ENCODE results near the gene WNT5B. TPM values are rescaled to one million over a fixed set of nuclear protein-coding genes. Genes with fewer than 3 reads are reported as not detected.

The WNT5B gene
- total and polyA plus RNA-seq, 9 of the 15 experiments (the other 6 are each of a cell fraction or from before 2014, with no cell fraction given) = 0.42 to 16.8 (median 5.4) TPM

DNA sequence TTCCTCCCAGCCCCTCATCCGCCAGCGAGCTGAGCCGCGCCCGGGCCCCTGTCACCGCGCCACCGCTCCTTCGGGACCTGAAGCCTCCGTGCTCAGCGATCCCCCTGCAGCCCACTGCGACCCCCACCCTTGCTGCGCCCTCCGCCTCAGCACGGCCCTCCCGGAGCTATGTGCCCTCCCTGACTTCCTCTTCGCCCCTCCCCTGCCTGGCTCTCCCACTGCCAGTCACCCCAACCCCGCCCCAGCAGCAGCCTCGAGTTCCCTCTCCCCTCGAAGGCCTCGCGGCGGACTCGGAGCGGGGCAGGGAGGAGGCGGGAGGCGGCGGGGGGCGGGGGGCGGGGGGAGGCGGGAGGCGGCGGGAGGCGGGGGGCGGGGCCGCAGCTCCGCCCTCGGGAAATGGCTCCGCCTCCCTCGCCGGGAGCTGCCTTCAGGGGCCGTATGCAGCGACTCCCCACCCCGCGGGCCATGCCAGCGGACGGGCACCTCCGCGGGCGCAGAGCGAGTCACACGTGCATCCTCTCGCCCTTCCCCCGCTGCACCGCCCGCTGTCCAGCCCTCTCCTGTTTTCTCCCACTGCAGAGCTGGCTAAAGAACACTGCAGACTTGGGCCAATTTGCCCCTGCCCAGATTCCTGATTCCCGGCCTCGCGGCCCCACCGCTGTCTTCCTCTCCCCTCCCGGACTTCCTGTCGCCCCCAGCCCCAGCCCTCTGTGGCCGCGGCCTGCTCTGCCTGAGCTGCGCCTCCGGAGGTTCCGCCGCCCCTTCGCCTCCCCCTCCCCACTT lies 32.7 kb downstream of the WNT5B start (continued):
- TF ChIP-seq, protein P1, sequence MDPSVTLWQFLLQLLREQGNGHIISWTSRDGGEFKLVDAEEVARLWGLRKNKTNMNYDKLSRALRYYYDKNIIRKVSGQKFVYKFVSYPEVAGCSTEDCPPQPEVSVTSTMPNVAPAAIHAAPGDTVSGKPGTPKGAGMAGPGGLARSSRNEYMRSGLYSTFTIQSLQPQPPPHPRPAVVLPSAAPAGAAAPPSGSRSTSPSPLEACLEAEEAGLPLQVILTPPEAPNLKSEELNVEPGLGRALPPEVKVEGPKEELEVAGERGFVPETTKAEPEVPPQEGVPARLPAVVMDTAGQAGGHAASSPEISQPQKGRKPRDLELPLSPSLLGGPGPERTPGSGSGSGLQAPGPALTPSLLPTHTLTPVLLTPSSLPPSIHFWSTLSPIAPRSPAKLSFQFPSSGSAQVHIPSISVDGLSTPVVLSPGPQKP (CRISPR knock-in tag; IDR thresholded peaks at IDR 0.05) = no peak
- TF ChIP-seq ZEB2 (IDR thresholded peaks at IDR 0.05) (no peak), ZNF785 (CRISPR knock-in tag; IDR thresholded peaks at IDR 0.05) (no peak), RFX1 (IDR thresholded peaks at IDR 0.05) (no peak), SIN3B (IDR thresholded peaks at IDR 0.05; ENCODE audit: low read depth) (no peak), SMARCE1 (IDR thresholded peaks at IDR 0.05) (no peak), PTTG1 (tag; IDR thresholded peaks at IDR 0.05; ENCODE audit: low read depth) (no peak), ZSCAN32 (CRISPR knock-in tag; IDR thresholded peaks at IDR 0.05) (no peak), SMC3 (conservative IDR thresholded peaks at IDR 0.05; ENCODE audit: insufficient read depth, low read depth, low read length) (no peak)
- TF ChIP-seq, protein P2, sequence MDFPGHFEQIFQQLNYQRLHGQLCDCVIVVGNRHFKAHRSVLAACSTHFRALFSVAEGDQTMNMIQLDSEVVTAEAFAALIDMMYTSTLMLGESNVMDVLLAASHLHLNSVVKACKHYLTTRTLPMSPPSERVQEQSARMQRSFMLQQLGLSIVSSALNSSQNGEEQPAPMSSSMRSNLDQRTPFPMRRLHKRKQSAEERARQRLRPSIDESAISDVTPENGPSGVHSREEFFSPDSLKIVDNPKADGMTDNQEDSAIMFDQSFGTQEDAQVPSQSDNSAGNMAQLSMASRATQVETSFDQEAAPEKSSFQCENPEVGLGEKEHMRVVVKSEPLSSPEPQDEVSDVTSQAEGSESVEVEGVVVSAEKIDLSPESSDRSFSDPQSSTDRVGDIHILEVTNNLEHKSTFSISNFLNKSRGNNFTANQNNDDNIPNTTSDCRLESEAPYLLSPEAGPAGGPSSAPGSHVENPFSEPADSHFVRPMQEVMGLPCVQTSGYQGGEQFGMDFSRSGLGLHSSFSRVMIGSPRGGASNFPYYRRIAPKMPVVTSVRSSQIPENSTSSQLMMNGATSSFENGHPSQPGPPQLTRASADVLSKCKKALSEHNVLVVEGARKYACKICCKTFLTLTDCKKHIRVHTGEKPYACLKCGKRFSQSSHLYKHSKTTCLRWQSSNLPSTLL (IDR thresholded peaks at IDR 0.05) = no peak
- TF ChIP-seq, protein P3, sequence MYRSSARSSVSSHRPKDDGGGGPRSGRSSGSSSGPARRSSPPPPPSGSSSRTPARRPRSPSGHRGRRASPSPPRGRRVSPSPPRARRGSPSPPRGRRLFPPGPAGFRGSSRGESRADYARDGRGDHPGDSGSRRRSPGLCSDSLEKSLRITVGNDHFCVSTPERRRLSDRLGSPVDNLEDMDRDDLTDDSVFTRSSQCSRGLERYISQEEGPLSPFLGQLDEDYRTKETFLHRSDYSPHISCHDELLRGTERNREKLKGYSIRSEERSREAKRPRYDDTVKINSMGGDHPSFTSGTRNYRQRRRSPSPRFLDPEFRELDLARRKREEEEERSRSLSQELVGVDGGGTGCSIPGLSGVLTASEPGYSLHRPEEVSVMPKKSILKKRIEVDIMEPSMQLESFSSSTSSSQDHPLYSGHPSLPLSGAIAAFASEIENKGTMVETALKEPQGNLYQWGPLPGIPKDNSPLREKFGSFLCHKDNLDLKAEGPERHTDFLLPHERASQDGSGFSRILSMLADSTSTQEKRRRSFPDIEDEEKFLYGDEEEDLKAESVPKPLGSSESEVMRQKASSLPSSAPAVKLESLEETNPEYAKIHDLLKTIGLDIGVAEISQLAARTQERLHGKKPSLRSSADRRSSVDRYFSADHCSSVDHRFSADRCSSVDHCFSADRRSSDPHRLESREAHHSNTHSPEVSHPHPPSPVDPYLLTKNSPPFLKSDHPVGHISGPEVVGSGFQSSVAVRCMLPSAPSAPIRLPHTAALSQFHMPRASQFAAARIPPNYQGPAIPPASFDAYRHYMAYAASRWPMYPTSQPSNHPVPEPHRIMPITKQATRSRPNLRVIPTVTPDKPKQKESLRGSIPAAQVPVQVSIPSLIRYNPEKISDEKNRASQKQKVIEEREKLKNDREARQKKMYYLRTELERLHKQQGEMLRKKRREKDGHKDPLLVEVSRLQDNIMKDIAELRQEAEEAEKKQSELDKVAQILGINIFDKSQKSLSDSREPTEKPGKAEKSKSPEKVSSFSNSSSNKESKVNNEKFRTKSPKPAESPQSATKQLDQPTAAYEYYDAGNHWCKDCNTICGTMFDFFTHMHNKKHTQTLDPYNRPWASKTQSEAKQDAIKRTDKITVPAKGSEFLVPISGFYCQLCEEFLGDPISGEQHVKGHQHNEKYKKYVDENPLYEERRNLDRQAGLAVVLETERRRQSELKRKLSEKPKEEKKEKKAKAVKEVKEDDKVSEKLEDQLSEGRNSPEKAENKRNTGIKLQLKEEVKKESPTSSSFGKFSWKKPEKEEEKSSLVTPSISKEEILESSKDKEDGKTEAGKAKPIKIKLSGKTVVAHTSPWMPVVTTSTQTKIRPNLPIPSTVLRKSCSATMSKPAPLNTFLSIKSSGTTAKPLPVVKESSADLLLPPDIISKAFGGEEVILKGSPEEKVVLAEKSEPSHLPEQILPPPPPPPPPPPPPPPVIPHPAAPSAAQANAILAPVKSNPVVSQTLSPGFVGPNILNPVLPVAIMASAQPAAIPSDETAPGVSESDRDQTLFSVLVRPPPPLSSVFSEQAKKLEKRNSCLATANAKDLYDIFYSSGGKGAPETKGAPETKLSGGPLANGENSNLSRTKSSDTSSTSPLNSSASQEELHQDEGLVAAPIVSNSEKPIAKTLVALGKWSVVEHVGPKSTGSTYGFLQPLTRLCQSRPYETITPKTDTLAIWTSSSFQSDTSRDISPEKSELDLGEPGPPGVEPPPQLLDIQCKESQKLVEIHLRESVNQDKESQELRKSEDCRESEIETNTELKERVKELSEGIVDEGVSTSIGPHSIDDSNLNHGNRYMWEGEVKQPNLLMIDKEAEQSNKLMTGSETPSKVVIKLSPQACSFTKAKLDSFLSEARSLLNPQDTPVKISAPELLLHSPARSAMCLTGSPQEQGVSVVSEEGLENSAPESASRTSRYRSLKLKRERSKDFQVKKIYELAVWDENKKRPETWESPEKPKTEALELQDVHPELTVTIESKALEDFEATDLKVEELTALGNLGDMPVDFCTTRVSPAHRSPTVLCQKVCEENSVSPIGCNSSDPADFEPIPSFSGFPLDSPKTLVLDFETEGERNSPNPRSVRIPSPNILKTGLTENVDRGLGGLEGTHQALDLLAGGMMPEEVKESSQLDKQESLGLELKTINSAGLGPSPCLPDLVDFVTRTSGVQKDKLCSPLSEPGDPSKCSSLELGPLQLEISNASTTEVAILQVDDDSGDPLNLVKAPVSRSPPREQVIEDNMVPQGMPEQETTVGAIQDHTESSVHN (IDR thresholded peaks at IDR 0.05; ENCODE audit: borderline replicate concordance in 1 of 2, low read depth in 1 of 2) = no peak
- TF ChIP-seq, protein P4, sequence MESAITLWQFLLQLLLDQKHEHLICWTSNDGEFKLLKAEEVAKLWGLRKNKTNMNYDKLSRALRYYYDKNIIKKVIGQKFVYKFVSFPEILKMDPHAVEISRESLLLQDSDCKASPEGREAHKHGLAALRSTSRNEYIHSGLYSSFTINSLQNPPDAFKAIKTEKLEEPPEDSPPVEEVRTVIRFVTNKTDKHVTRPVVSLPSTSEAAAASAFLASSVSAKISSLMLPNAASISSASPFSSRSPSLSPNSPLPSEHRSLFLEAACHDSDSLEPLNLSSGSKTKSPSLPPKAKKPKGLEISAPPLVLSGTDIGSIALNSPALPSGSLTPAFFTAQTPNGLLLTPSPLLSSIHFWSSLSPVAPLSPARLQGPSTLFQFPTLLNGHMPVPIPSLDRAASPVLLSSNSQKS (CRISPR knock-in tag; IDR thresholded peaks at IDR 0.05) = no peak

Measured in K562 (cell line).